Endothelial cell of umbilical vein (primary cell): ENCODE results near the gene NUPR1. TPM values are rescaled to one million over a fixed set of nuclear protein-coding genes. Genes with fewer than 3 reads are reported as not detected.

Experiments
- BruUV-seq: library from RNA; stranded (reverse); fragments of 400-500 nt; replicated peaks from 2 replicates; lab custom pipeline; 2021; lab: Mats Ljungman, UMichigan
- CTCF ChIA-PET: fragments of 300-600, 350-600 bp; sonication (Branson Sonifier 250); formaldehyde crosslinking; loops from one replicate; lab custom pipeline; 2021; ENCODE audit warnings: antibody characterized with exemption, inconsistent platforms; lab: Charles Lee
- POLR2A ChIA-PET: fragments of 300-600, 350-600 bp; sonication (Branson Sonifier 250); formaldehyde crosslinking; loops from one replicate; lab custom pipeline; 2021; ENCODE audit warnings: antibody characterized with exemption, inconsistent platforms; lab: Charles Lee
- DNase-seq: peaks from one replicate; pipeline ENCODE4 v3.0.0-alpha.2; 2011; ENCODE audit warnings: low read depth, low spot score
- FAIRE-seq: peaks from 2 replicates; lab custom pipeline; 2011; peaks lifted over from hg19 to GRCh38; lab: Jason Lieb, UNC
- H2AFZ ChIP-seq: 2 replicates; pipeline ENCODE4 v1.6.0; 2012; ENCODE audit warnings: low read depth, low read length, control low read depth, inconsistent platforms
- H3K27ac ChIP-seq: 2 replicates; pipeline ENCODE4 v1.5.1; 2011; ENCODE audit warnings: low read depth, mild to moderate bottlenecking, control low read depth, low read length, moderate library complexity; ENCODE audit not compliant: insufficient read depth
- H3K27me3 ChIP-seq, 2 experiments: 2 replicates each; pipeline versions ENCODE4 v1.6.0 to v1.6.1; 2011; ENCODE audit warnings: low read length in 2 of 2, mixed read lengths in 1 of 2; ENCODE audit not compliant: control insufficient read depth in 2 of 2, insufficient read depth in 2 of 2
- H3K36me3 ChIP-seq, 2 experiments: 2 replicates in 1 of 2; 3 replicates in 1 of 2; pipeline ENCODE4 v1.5.1; 2011; ENCODE audit warnings: low read length in 2 of 2, mild to moderate bottlenecking in 1 of 2, moderate library complexity in 1 of 2; ENCODE audit not compliant: control insufficient read depth in 2 of 2, insufficient read depth in 2 of 2; ENCODE audit errors: extremely low read depth in 1 of 2
- H3K4me1 ChIP-seq: 3 replicates; pipeline ENCODE4 v1.5.1; 2011; ENCODE audit warnings: mild to moderate bottlenecking, low read length; ENCODE audit not compliant: control insufficient read depth, insufficient read depth; ENCODE audit errors: extremely low read depth
- H3K4me2 ChIP-seq: 2 replicates; pipeline ENCODE4 v1.6.1; 2011; ENCODE audit warnings: low read length, control low read depth, mixed read lengths; ENCODE audit not compliant: insufficient read depth
- H3K4me3 ChIP-seq, 3 experiments: fragments of 200-600 bp in 1 of 3; sonication (generic), shearing (Covaris generic) in 1 of 3; replicated peaks in 1 of 3; 2 replicates each; pipeline ENCODE4 v1.5.1; 2011 to 2016; ENCODE audit warnings: control low read depth in 3 of 3, low read length in 3 of 3, mild to moderate bottlenecking in 2 of 3, inconsistent platforms in 1 of 3, low read depth in 1 of 3, moderate library complexity in 1 of 3; ENCODE audit not compliant: insufficient read depth in 1 of 3
- H3K79me2 ChIP-seq: 2 replicates; pipeline ENCODE4 v1.6.0; 2012; ENCODE audit warnings: low read length, inconsistent platforms; ENCODE audit not compliant: control insufficient read depth, insufficient read depth
- H3K9ac ChIP-seq: replicated peaks from 2 replicates; pipeline ENCODE3; 2011; ENCODE audit warnings: low read length, control low read depth; ENCODE audit not compliant: insufficient read depth; ENCODE audit errors: extremely low read depth
- H3K9me1 ChIP-seq: replicated peaks from 3 replicates; pipeline ENCODE4 v1.6.0; 2011; ENCODE audit warnings: mild to moderate bottlenecking, low read length; ENCODE audit not compliant: control insufficient read depth, insufficient read depth; ENCODE audit errors: extremely low read depth
- H3K9me3 ChIP-seq: replicated peaks from 2 replicates; pipeline ENCODE4 v1.5.1; 2012; ENCODE audit warnings: low read length, inconsistent platforms; ENCODE audit not compliant: control insufficient read depth, insufficient read depth
- H4K20me1 ChIP-seq: replicated peaks from 2 replicates; pipeline ENCODE3; 2011; ENCODE audit warnings: mild to moderate bottlenecking, low read length; ENCODE audit not compliant: control insufficient read depth, insufficient read depth; ENCODE audit errors: extremely low read depth
- EZH2 ChIP-seq: IDR thresholded peaks from 2 replicates; pipeline ENCODE4 v1.6.1; 2012; ENCODE audit warnings: borderline replicate concordance, low read depth, mild to moderate bottlenecking, moderate library complexity, low read length, inconsistent platforms; ENCODE audit not compliant: severe bottlenecking
- FOS ChIP-seq: IDR thresholded peaks from 2 replicates; pipeline ENCODE4 v1.6.1; 2011; ENCODE audit warnings: mild to moderate bottlenecking, low read length, moderate library complexity, borderline replicate concordance; ENCODE audit not compliant: insufficient read depth
- GATA2 ChIP-seq: IDR thresholded peaks from 2 replicates; pipeline ENCODE4 v1.7.0; 2011; ENCODE audit warnings: low read depth, mild to moderate bottlenecking, moderate library complexity, mixed read lengths, low read length; ENCODE audit not compliant: insufficient read length, insufficient read depth
- JUN ChIP-seq: IDR thresholded peaks from 2 replicates; pipeline ENCODE4 v1.6.1; 2011; ENCODE audit warnings: borderline replicate concordance, low read depth; ENCODE audit not compliant: insufficient read length, insufficient read depth
- MYC ChIP-seq: IDR thresholded peaks from one replicate; pipeline ENCODE4 v1.6.1; 2011; ENCODE audit warnings: mild to moderate bottlenecking, low read depth, low read length
- POLR2A ChIP-seq: IDR thresholded peaks from 2 replicates; pipeline ENCODE4 v1.6.1; 2012; ENCODE audit warnings: low read depth, mild to moderate bottlenecking, control low read depth, low read length
- POLR2AphosphoS5 ChIP-seq: IDR thresholded peaks from 2 replicates; pipeline ENCODE4 v1.6.1; 2012; ENCODE audit warnings: low read depth, mild to moderate bottlenecking, control low read depth, low read length, moderate library complexity; ENCODE audit not compliant: insufficient read depth
- dilution Hi-C: fragments of 300-500 bp; cut with MboI; formaldehyde crosslinking; loops from one replicate; pipeline ENCODE4 v1.15.0; 2019; ENCODE audit warnings: low sequenced_read_pairs; ENCODE audit not compliant: extremely low pct_ligation_motif_present
- intact Hi-C: fragments of 100-400 bp; cut with micrococcal nuclease; formaldehyde crosslinking; loops from one replicate; pipeline ENCODE4 v1.10.0; 2022
- polyA plus RNA-seq, 4 experiments: library from polyadenylated mRNA; depleted of rRNA in 3 of 4; stranded (reverse) in 3 of 4; unstranded in 1 of 4; fragments of >200 nt; gene quantifications; 2 replicates each; pipeline versions ENCODE4 v1.2.1 to v1.2.3, GENCODE V29; 2011 to 2012; ENCODE audit warnings: missing spikeins in 1 of 4
- total RNA-seq: library from RNA; stranded (reverse); gene quantifications from 2 replicates; pipeline ENCODE4 v1.2.3, GENCODE V29; 2021
- TF ChIP-seq, protein P1 (sequence below), 2 donors: IDR thresholded peaks; 1 replicate in 1 of 2; 2 replicates in 1 of 2; pipeline ENCODE4 v1.5.1; 2011; ENCODE audit warnings: low read length in 2 of 2, mild to moderate bottlenecking in 2 of 2, moderate library complexity in 2 of 2, control low read depth in 1 of 2, inconsistent platforms in 1 of 2, low read depth in 1 of 2; ENCODE audit not compliant: insufficient read depth in 1 of 2; ENCODE audit errors: extremely low read depth in 1 of 2
- TF ChIP-seq, protein P2 (sequence below): IDR thresholded peaks from 2 replicates; pipeline ENCODE4 v1.6.1; 2011; ENCODE audit not compliant: insufficient read depth, insufficient read length

Gene NUPR1
- total and polyA plus RNA-seq, 2 donors (not counting 3 experiments of a cell fraction or from before 2014, with no cell fraction given), result 1.8 to 4.9 TPM

DNA sequence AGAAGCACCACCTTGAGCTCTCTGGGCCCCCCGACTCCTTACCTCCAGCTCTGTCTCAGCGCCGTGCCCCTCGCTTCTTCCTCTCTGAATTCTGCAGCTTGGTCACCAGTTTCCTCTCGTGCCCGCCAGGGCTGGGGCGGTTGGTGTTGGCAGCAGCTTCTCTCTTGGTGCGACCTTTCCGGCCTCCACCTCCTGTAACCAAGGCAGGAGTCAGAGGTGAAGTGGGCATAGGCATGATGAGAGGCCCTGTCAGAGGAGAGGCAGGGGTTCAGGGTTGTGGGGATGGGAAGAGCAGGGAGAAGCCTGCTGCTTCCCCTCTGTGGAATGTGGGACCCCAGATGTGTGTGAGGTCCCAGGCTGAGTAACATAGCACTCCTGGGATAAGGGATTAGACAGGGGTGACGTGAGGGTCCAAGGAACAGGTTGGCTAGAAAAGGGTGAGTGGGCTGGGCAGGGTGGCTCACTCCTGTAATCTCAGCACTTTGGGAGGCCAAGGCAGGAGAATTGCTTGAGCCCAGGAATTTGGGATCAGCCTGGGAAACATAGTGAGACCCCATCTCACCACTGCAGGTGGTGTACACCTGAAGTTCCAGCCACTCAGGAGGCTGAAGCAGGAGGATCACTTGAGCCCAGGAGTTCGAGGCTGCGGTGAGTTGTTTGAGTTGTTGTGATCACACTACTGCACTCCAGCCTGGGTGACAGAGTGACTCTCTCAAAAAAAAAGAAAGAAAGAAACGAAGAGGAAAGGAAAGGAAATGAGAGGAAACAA, 626 bp downstream of the NUPR1 start:
- no peak overlapping the region for H3K4me2 ChIP-seq
- TF ChIP-seq JUN (no peak), FOS (no peak), EZH2 (no peak), GATA2 (no peak), POLR2A (no peak), MYC (no peak), POLR2AphosphoS5 (no peak)
- TF ChIP-seq, protein P1, sequence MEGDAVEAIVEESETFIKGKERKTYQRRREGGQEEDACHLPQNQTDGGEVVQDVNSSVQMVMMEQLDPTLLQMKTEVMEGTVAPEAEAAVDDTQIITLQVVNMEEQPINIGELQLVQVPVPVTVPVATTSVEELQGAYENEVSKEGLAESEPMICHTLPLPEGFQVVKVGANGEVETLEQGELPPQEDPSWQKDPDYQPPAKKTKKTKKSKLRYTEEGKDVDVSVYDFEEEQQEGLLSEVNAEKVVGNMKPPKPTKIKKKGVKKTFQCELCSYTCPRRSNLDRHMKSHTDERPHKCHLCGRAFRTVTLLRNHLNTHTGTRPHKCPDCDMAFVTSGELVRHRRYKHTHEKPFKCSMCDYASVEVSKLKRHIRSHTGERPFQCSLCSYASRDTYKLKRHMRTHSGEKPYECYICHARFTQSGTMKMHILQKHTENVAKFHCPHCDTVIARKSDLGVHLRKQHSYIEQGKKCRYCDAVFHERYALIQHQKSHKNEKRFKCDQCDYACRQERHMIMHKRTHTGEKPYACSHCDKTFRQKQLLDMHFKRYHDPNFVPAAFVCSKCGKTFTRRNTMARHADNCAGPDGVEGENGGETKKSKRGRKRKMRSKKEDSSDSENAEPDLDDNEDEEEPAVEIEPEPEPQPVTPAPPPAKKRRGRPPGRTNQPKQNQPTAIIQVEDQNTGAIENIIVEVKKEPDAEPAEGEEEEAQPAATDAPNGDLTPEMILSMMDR (IDR thresholded peaks at IDR 0.05; ENCODE audit: extremely low read depth in 1 of 2, insufficient read depth in 1 of 2, low read depth in 1 of 2, low read length in 2 of 2), result no peak
- TF ChIP-seq, protein P2, sequence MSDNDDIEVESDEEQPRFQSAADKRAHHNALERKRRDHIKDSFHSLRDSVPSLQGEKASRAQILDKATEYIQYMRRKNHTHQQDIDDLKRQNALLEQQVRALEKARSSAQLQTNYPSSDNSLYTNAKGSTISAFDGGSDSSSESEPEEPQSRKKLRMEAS, result no peak
- no peaks in the 10 kb centered on the region for H3K36me3 ChIP-seq
- CTCF ChIA-PET, result no interaction called here
- H3K4me1 ChIP-seq, result no peaks in the 10 kb centered on the region
- no peaks in the 10 kb centered on the region for H3K27me3 ChIP-seq
- H3K4me3 ChIP-seq, result no peak overlapping the region
- no peaks in the 10 kb centered on the region for H4K20me1 ChIP-seq
- POLR2A ChIA-PET, result no interaction called here
- no peaks in the 10 kb centered on the region for H3K9me1 ChIP-seq
- no peak overlapping the region for H3K27ac ChIP-seq
- H3K9ac ChIP-seq, result no peak overlapping the region
- H2AFZ ChIP-seq, result no peak overlapping the region
- intact Hi-C loops, result no loop called here
- dilution Hi-C loops, result no loop called here
- H3K79me2 ChIP-seq, result no peaks in the 10 kb centered on the region
- DNase-seq (no peak), FAIRE-seq (no peak)
- no TSS peak for BruUV-seq
- no peaks in the 10 kb centered on the region for H3K9me3 ChIP-seq
